Thoracic aorta (tissue), 2 donors: ENCODE results near the gene KRT72. TPM values are rescaled to one million over a fixed set of nuclear protein-coding genes. Genes with fewer than 3 reads are reported as not detected.

Experiments
- ATAC-seq: fragments of 150-250 bp; one replicate; pipeline ENCODE4 v1.8.0; 2017; ENCODE audit warnings: low read depth; ENCODE audit not compliant: insufficient number of reproducible peaks, low FRiP score
- DNase-seq: peaks from one replicate; pipeline ENCODE4 v3.0.0-alpha.2; 2020; ENCODE audit warnings: low spot score
- H3K27ac ChIP-seq, 2 donors: fragments of 200-600 bp; sonication (generic); 1 replicate in 1 of 2; 2 replicates in 1 of 2; pipeline ENCODE4 v1.5.1; 2016; ENCODE audit warnings: mild to moderate bottlenecking in 2 of 2, moderate library complexity in 2 of 2
- H3K27me3 ChIP-seq: fragments of 200-600 bp; sonication (generic); replicated peaks from 2 replicates; pipeline ENCODE4 v1.6.0; 2016; ENCODE audit warnings: mild to moderate bottlenecking; ENCODE audit not compliant: insufficient read depth
- H3K36me3 ChIP-seq: fragments of 200-600 bp; sonication (generic); one replicate; pipeline ENCODE4 v1.5.1; 2016
- H3K4me1 ChIP-seq, 2 donors: fragments of 200-600 bp; sonication (generic); 1 replicate in 1 of 2; 2 replicates in 1 of 2; pipeline versions ENCODE4 v1.5.1 to v1.6.0; 2016; ENCODE audit warnings: low read depth in 2 of 2, mild to moderate bottlenecking in 1 of 2; ENCODE audit not compliant: control insufficient read depth in 1 of 2
- H3K4me3 ChIP-seq: fragments of 200-600 bp; sonication (generic); 2 replicates; pipeline ENCODE4 v1.5.1; 2016; ENCODE audit warnings: mild to moderate bottlenecking
- H3K9me3 ChIP-seq: fragments of 200-600 bp; sonication (generic); 2 replicates; pipeline ENCODE4 v1.5.1; 2016
- CTCF ChIP-seq: fragments of 200-600 bp; sonication (generic); IDR thresholded peaks from one replicate; pipeline ENCODE4 v1.5.1; 2019; ENCODE audit warnings: antibody characterized with exemption
- total RNA-seq, 2 donors: library from RNA; depleted of rRNA; stranded (reverse); fragments of >200 nt; gene quantifications; one replicate each; pipeline versions ENCODE4 v1.1.0 to v1.2.3, GENCODE V29; 2016

The KRT72 gene
- total RNA-seq, 2 donors from 2014 or later = not detected

GRCh38 chr12:52612431-52613383, 11.4 kb upstream of the KRT72 start:
- TF ChIP-seq CTCF = no peak
- no peak for ATAC-seq
- H3K9me3 ChIP-seq = no peaks in the 10 kb centered on the region
- H3K4me3 ChIP-seq = no peak overlapping the region
- no peaks in the 10 kb centered on the region for H3K36me3 ChIP-seq
- H3K27ac ChIP-seq = no peak overlapping the region
- H3K27me3 ChIP-seq = no peaks in the 10 kb centered on the region
- DNase-seq = no peak
- H3K4me1 ChIP-seq = no peaks in the 10 kb centered on the region

- no peaks in the 10 kb centered on the region for H3K4me1 ChIP-seq
- H3K9me3 ChIP-seq = no peaks in the 10 kb centered on the region
- no peak overlapping the region for H3K27ac ChIP-seq
- no peaks in the 10 kb centered on the region for H3K36me3 ChIP-seq
- H3K27me3 ChIP-seq = no peaks in the 10 kb centered on the region
- no peak for DNase-seq
- no peak for TF ChIP-seq CTCF
- no peak for ATAC-seq
- H3K4me3 ChIP-seq = no peak overlapping the region
Measured at GRCh38 chr12:52611080-52611468, 9.8 kb upstream of the KRT72 start.

- Histone ChIP-seq H3K36me3 (no peaks in the 10 kb centered on the region), H3K27ac (no peak overlapping the region), H3K4me3 (no peak overlapping the region), H3K9me3 (no peaks in the 10 kb centered on the region), H3K27me3 (no peaks in the 10 kb centered on the region), H3K4me1 (no peaks in the 10 kb centered on the region)
- ATAC-seq = no peak
- no peak for DNase-seq
- TF ChIP-seq CTCF = no peak
Measured at GRCh38 chr12:52608826-52609630, 7.8 kb upstream of the KRT72 start.

- DNase-seq (no peak), ATAC-seq (no peak)
- no peak for TF ChIP-seq CTCF
Measured at GRCh38 chr12:52608161-52608560, 6.9 kb upstream of the KRT72 start.

GRCh38 chr12:52607314-52607713, 6.1 kb upstream of the KRT72 start:
- H3K27me3 ChIP-seq = no peaks in the 10 kb centered on the region
- H3K27ac ChIP-seq = no peak overlapping the region
- no peaks in the 10 kb centered on the region for H3K36me3 ChIP-seq
- H3K4me1 ChIP-seq = no peaks in the 10 kb centered on the region
- no peak for TF ChIP-seq CTCF
- no peaks in the 10 kb centered on the region for H3K9me3 ChIP-seq
- DNase-seq (no peak), ATAC-seq (no peak)
- H3K4me3 ChIP-seq = no peak overlapping the region

More at GRCh38 chr12:52608161-52608560, 6.9 kb upstream of the KRT72 start:
- Histone ChIP-seq H3K36me3 (no peaks in the 10 kb centered on the region), H3K9me3 (no peaks in the 10 kb centered on the region), H3K4me1 (no peaks in the 10 kb centered on the region), H3K4me3 (no peak overlapping the region), H3K27ac (no peak overlapping the region), H3K27me3 (no peaks in the 10 kb centered on the region)
